Activated CD8-positive, alpha-beta T cell treated with anti-CD3 and anti-CD28 coated beads, Interleukin-2, amount 10 ng/mL, durations not matched to agents 7 days and 5 days (primary cell): ENCODE results near the gene ARID3C. TPM values are rescaled to one million over a fixed set of nuclear protein-coding genes. Genes with fewer than 3 reads are reported as not detected.

Source experiments
- ATAC-seq: fragments of 150-1000 bp; cut with Tn5 transposase; one replicate; pipeline ENCODE4 v1.10.0; 2021; ENCODE audit warnings: moderate library complexity
- CTCF ChIA-PET: fragments of 350-600 bp; sonication (Branson Sonifier 250); formaldehyde crosslinking; loops from one replicate; lab custom pipeline; 2021; ENCODE audit warnings: antibody characterized with exemption; lab: Charles Lee
- POLR2A ChIA-PET: fragments of 350-600 bp; sonication (Branson Sonifier 250); formaldehyde crosslinking; loops from one replicate; lab custom pipeline; 2021; ENCODE audit warnings: antibody characterized with exemption; lab: Charles Lee
- DNase-seq: peaks from one replicate; pipeline ENCODE4 v3.0.0-alpha.2; 2020
- H3K27ac Mint-ChIP-seq: one replicate; pipeline ENCODE4 v1.8.0; 2021; ENCODE audit warnings: mild to moderate bottlenecking, mixed read lengths
- H3K27me3 Mint-ChIP-seq: one replicate; pipeline ENCODE4 v1.8.0; 2021; ENCODE audit warnings: low read depth, mixed read lengths
- H3K36me3 Mint-ChIP-seq: one replicate; pipeline ENCODE4 v1.8.0; 2021; ENCODE audit warnings: low read depth, mixed read lengths
- H3K4me1 Mint-ChIP-seq: one replicate; pipeline ENCODE4 v1.8.0; 2021; ENCODE audit warnings: low read depth, mixed read lengths
- H3K4me3 Mint-ChIP-seq: one replicate; pipeline ENCODE4 v1.8.0; 2021; ENCODE audit warnings: mild to moderate bottlenecking, mixed read lengths
- H3K9me3 Mint-ChIP-seq: one replicate; pipeline ENCODE4 v1.8.0; 2022; ENCODE audit warnings: mixed read lengths; ENCODE audit not compliant: insufficient read depth
- total RNA-seq, 2 experiments: library from RNA; stranded (reverse); gene quantifications; one replicate each; pipeline ENCODE4 v1.2.3, GENCODE V29; 2021

The ARID3C gene
- total RNA-seq, 2 experiments from 2014 or later: 0.34 TPM; not detected in 1

GRCh38 chr9:34592895-34593601 lies 35.8 kb downstream of the ARID3C start:
- no peak for ATAC-seq
- peaks cover 25% of the 10 kb centered on the region for H3K4me1 Mint-ChIP-seq
- POLR2A ChIA-PET: interaction anchor here (1.5 kb wide), 1 partner anchor 11 kb away, joined by 3 read pairs; no protein-coding TSS in a partner anchor

GRCh38 chr9:34591917-34592866 lies 36.7 kb downstream of the ARID3C start:
- Mint-ChIP-seq H3K4me3 (no peak overlapping the region), H3K36me3 (no peaks in the 10 kb centered on the region), H3K27me3 (peaks cover 70% of the 10 kb centered on the region), H3K9me3 (no peaks in the 10 kb centered on the region), H3K4me1 (peaks cover 25% of the 10 kb centered on the region), H3K27ac (no peak overlapping the region)
- ATAC-seq: no peak
- DNase-seq: no peak
- POLR2A ChIA-PET: interaction anchor here (1.5 kb wide), 1 partner anchor 12 kb away, joined by 3 read pairs; no protein-coding TSS in a partner anchor
- CTCF ChIA-PET: interaction anchor here (0.7 to 2.9 kb wide), 22 partner anchors 8 to 203 kb away, joined by 3 to 32 read pairs (median 4); partner anchors contain the start of gene SIGMAR1

More at GRCh38 chr9:34592895-34593601, 35.8 kb downstream of the ARID3C start:
- CTCF ChIA-PET: interaction anchor here (1.4 to 2.9 kb wide), 4 partner anchors 11 to 45 kb away, joined by 3 to 32 read pairs (median 13); no protein-coding TSS in a partner anchor
- Mint-ChIP-seq H3K27me3 (peaks cover 62% of the 10 kb centered on the region), H3K27ac (no peak overlapping the region), H3K36me3 (no peaks in the 10 kb centered on the region), H3K9me3 (no peaks in the 10 kb centered on the region), H3K4me3 (no peak overlapping the region)
- no peak for DNase-seq

DNA sequence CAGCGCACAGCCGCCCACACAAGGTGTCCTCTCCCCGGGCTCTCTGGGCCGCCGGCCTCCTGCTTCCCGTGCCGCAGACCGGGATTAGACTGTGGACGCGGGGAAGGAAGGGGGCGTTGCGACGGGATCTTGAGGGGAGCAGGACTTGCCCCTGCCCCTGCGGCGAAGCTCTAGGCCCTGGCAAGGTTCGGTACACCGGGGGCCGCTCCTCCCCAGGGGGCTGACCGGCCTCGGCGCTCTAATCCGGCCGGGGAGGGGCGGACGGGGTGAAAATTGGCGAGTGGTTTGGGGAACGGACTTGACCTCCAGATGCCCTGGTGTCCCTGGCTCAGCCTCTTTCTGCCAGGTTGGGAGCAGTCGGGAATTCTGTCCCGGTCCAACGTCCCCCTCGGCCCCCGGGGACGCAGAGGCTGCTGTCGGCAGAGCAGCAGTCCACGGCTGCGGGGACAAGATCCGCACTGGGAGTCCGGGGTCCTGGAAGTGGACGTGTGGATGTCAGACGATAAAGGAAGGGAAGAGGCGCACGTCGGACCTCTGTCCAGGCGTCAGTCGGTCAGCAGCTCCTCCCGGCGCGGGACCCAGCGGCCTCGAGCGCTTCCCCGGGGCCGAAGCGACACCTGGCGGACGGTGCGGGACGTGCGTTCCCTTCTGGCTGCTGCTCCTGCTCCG lies 37.5 kb downstream of the ARID3C start:
- CTCF ChIA-PET: interaction anchor here (0.7 to 2.9 kb wide), 23 partner anchors 9 to 202 kb away, joined by 3 to 32 read pairs (median 4); partner anchors contain the start of gene SIGMAR1
- no peak overlapping the region for H3K27ac Mint-ChIP-seq
- POLR2A ChIA-PET: no interaction called here
- peaks cover 74% of the 10 kb centered on the region for H3K27me3 Mint-ChIP-seq
- H3K4me1 Mint-ChIP-seq: peaks cover 25% of the 10 kb centered on the region
- ATAC-seq: peak; percentile 86
- no peaks in the 10 kb centered on the region for H3K9me3 Mint-ChIP-seq
- peak overlapping the region; percentile 39 for H3K4me3 Mint-ChIP-seq
- H3K36me3 Mint-ChIP-seq: no peaks in the 10 kb centered on the region
- peak; percentile 82 for DNase-seq

GRCh38 chr9:34590381-34591247 lies 38.3 kb downstream of the ARID3C start:
- POLR2A ChIA-PET: no interaction called here
- Mint-ChIP-seq H3K27ac (no peak overlapping the region), H3K9me3 (no peaks in the 10 kb centered on the region), H3K4me1 (peaks cover 25% of the 10 kb centered on the region), H3K4me3 (peak overlapping the region; percentile 39), H3K36me3 (no peaks in the 10 kb centered on the region), H3K27me3 (peaks cover 78% of the 10 kb centered on the region)
- CTCF ChIA-PET: interaction anchor here (0.8 to 2.9 kb wide), 11 partner anchors 8 to 187 kb away, joined by 3 to 32 read pairs (median 4); partner anchors contain the start of gene SIGMAR1
- DNase-seq (no peak), ATAC-seq (no peak)

DNA sequence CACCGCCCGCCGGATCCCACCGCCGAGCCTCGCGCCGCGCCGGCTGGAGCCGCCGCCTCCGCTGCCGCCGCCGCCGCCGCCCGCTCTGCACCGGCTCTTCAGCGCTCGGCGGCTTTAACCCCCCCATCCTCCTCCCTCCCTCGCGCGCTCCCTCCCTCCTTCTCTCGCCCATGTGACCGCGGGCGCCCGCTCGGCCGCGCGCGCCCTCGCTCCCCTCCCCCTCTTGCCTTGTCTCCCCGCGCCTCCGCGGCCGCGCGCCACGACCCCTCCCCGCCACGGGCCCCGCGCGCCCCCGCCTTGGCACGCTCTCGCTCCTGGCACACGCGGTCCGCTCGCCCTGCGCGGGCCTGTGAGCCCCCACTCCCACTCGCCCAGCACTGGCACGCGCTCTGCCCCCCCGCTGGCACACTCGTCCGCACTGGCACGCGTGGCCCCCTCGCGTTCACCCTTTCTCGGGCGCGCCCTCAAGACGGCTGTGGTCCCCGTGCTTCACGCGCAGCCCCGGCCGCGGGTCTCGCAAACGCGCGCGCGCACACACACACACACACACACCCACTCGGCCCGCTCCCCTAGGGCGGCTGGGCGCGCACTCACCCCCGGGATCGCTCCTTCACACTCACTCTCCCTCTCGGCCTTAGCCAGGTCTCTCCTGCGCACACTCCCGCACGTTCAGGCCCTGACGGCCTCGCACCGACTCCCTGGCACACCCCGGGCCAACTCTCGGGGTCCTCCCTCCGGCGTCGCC lies 39.1 kb downstream of the ARID3C start, which contains the start of gene CNTFR:
Gene CNTFR, minus strand, starts transcription at position 89 of the 745 bp plus-strand sequence. CDS start 20,743 bp downstream, outside the sequence.
- no peak within 1 kb of the TSS for H3K27ac Mint-ChIP-seq
- ATAC-seq (no peak), DNase-seq (no peak)
- POLR2A ChIA-PET: no interaction called here
- no peaks in the 10 kb centered on the region for H3K36me3 Mint-ChIP-seq
- H3K9me3 Mint-ChIP-seq: no peaks in the 10 kb centered on the region
- peak within 1 kb of the TSS; percentile 39 for H3K4me3 Mint-ChIP-seq
- CTCF ChIA-PET: interaction anchor here (1.9 kb wide), 1 partner anchor 14 kb away, joined by 5 read pairs; no protein-coding TSS in a partner anchor
- peaks cover 78% of the 10 kb centered on the region for H3K27me3 Mint-ChIP-seq
- peaks cover 25% of the 10 kb centered on the region for H3K4me1 Mint-ChIP-seq

DNA sequence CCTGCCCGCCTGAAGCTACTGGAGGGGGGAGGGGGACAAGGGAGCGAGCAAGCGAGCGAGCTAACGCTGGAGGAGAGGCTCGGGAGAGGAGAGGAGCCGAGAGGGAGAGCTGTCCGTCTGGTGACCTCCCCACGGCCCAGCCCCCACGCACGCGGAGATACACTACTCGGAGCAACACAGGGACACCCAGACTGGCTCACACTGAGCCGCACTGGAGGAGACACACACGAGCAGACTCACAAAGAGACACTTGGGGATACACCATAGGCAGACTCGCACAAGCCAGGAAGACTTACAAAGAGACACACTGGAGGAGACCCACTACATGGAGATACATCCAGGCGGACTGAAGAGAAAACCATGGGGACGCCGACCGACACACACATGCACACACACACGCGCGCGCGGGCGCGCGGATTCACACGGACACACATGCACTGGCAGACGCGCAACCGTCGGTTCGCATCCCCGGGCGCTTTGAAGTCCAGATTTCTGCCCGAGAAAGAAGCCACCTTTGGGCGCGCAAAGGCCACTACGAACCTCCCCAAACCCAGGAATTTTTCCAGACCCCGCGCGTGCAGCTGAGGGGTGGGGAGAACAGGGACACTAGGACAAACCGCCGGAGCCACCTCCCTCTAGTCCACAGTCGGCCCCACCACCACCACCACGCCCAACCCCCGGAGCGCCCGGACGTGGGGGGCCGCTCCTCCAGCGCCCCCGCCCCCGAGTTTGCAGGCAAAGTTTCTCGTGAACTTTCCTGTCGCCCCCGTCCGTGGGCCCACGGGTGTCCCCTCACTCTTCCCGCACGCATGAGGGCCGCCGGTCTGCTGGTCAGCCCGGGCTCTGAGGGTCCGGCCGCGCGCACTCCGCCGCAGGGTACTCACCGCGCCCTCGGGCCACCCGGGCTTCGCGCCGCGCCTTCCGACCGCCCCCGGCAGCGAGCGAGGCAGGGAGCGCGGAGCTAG lies 39.9 kb downstream of the ARID3C start:
- Mint-ChIP-seq H3K4me3 (peak overlapping the region; percentile 12), H3K4me1 (peaks cover 25% of the 10 kb centered on the region), H3K27ac (no peak overlapping the region), H3K27me3 (peaks cover 76% of the 10 kb centered on the region), H3K9me3 (no peaks in the 10 kb centered on the region), H3K36me3 (no peaks in the 10 kb centered on the region)
- ChIA-PET POLR2A (interaction anchor here (0.7 kb wide), 1 partner anchor 1393 kb away, joined by 3 read pairs; no protein-coding TSS in a partner anchor), CTCF (interaction anchor here (1.4 to 1.9 kb wide), 3 partner anchors 15 to 185 kb away, joined by 3 to 6 read pairs (median 5); no protein-coding TSS in a partner anchor)
- ATAC-seq (no peak), DNase-seq (no peak)

GRCh38 chr9:34587271-34587670 lies 41.6 kb downstream of the ARID3C start:
- DNase-seq: no peak
- peaks cover 70% of the 10 kb centered on the region for H3K27me3 Mint-ChIP-seq
- no peak for ATAC-seq
- POLR2A ChIA-PET: interaction anchor here (0.6 kb wide), 1 partner anchor 25 kb away, joined by 5 read pairs; the partner anchor contains the start of gene RPP25L
- H3K9me3 Mint-ChIP-seq: no peaks in the 10 kb centered on the region
- no peak overlapping the region for H3K27ac Mint-ChIP-seq
- CTCF ChIA-PET: interaction anchor here (0.7 to 1.8 kb wide), 6 partner anchors 11 to 184 kb away, joined by 3 to 6 read pairs (median 4); partner anchors contain the start of gene DCTN3
- H3K36me3 Mint-ChIP-seq: no peaks in the 10 kb centered on the region
- H3K4me1 Mint-ChIP-seq: peaks cover 23% of the 10 kb centered on the region
- no peak overlapping the region for H3K4me3 Mint-ChIP-seq

DNA sequence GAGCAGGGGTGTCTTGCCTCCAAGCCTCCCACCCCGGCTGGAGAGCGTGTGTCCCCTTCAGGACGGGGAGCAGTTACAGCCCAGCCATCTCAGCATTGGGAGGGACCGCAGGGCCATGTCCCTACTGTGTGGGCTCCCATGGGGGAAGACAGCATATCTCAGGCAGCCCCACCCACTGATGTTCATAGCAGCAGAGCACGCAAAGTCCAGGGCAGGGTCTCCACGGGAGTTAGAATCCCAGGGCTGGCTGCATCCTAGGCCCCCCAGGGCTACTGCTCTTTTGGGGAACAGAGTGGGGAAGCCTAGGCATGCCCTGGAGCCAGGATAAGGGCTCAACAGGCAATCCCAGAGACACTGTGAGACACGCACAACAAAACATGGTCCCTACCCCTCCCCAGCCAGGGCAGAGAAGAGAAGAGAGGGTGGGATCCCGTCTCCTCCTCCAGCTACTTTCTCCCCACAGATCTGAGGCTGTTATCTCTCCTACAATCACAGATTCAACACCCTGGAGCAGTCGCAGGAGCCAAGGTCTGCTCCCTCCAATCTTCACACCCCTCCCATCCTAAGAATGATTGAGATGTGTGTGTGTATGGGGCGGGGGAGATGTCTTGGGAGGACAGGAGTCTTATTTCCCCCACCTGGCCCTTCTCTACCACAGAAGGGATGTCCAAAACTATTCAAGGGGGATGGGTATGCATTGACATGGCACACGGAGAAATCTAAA lies 42.8 kb downstream of the ARID3C start:
- no peak for ATAC-seq
- Mint-ChIP-seq H3K9me3 (no peaks in the 10 kb centered on the region), H3K36me3 (no peaks in the 10 kb centered on the region), H3K4me3 (no peak overlapping the region), H3K27ac (no peak overlapping the region), H3K4me1 (peaks cover 16% of the 10 kb centered on the region), H3K27me3 (peaks cover 68% of the 10 kb centered on the region)
- DNase-seq: no peak
- POLR2A ChIA-PET: no interaction called here
- CTCF ChIA-PET: no interaction called here
